HG03280 (cell line): ENCODE results near the gene ARRB1.

Experiments
- ATAC-seq: cut with Tn5 transposase; IDR thresholded peaks from one replicate; pipeline ENCODE4 v1.9.1; 2021; ENCODE audit warnings: mild to moderate bottlenecking, moderate library complexity; ENCODE audit not compliant: unreplicated experiment

ARRB1 gene

GRCh38 chr11:75261902-75262361 is 89.5 kb downstream of the ARRB1 start:
- ATAC-seq = no peak

DNA sequence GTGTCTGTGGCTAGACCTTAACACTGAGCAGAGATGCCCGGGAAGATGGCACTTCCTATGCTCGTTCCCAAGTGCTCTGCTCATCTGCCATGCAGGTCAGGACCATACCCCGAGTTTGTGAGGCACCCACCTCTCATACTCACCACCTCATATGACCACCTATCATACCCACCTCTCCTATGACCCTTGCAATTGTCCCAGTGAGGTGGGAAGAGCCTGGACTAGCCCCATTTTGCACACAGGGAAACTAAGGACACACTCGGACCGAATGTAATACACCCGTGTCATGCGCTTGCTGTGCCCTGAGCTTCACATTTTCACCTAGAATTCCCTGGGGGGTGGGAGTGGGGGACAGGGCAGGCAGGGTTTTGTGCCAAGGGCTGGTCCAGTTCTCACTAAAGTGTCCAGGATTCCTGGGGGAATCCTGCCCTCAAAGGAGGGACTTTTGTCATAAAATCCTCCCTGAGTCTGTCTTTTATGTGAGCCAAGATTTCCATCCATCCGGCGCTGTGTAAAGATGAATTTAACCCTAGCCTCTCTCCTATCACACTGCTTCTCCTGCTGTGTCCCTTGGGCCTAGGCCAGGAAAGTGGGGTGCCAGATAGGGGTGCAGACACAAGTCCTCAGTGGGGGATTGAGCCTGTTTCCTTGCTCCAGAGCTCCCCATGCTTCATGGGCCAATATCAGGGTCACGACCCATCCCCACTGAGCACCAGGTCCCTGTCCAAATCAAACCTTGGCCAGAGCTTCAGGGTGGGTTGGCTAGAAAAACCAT is 90.9 kb downstream of the ARRB1 start:
- ATAC-seq = no peak

- ATAC-seq = no peak
These were observed 97.1 kb downstream of the ARRB1 start for GRCh38 chr11:75254326-75254725.

DNA sequence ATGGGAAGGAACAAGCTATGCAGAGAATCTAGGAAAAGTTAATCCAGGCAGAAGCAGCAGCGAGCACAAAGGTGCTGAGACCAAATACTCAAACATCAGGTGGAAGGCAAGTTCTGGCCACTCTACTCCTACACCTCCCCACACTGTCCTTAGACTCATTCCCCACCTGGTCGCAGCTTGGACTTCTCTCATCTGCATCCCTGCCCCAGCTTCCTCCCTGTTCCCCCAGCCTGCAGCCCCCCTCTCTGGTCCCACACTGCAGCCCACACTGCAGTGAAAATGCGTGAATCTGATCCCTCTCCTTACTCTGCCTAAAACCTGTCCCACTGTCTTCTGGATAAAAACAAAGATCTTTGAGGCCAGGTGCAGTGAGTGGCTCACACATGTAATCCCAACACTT is 101.8 kb downstream of the ARRB1 start:
- ATAC-seq = no peak

DNA sequence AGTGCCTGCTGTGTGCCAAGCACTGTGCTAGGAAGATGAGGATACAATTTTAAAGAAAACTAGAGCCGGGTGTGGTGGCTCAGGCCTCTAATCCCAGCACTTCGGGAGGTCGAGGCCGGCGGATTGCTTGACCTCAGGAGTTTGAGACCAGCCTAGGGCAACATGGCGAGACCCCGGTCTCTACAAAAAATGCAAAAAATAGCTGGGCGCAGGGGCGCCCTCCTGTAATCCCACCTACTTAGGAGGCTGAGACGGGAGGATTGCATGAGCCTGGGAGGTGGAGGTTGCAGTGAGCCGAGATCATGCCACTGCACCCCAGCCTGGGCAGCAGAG is 102.6 kb downstream of the ARRB1 start:
- no peak for ATAC-seq

DNA sequence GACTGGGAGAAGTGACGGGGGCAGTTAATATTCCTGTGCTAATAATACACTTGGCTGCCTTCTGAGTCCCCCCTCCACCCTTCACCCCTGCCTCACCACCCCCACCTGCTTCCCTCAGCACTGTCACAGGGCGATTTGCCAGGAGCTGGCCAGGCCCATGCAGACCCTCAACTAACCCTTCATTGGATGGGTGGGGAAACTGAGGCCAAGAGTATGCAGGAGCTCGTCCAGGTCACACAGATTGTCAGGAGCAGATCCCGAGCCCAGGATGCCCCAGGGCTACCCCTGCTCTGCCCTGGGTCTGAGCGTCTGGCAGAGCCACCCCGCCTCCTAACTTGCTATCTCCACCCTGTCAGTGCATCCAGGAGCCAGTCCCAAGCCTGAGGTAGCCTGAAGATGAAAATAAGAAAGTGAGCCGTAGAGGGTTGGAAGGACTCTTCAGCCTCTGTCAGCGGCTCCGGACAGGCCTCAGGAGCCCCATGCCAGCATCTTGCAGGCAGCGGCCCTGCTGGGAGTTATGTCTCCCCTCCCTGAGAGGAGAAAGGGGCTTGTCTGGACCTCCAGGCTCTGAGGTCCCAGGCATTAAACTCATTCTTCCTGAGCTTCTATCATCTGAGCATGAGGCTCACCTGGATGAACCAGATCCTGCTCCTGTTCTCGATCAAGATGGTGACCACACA is 104.7 kb downstream of the ARRB1 start:
- no peak for ATAC-seq

- no peak for ATAC-seq
These were observed 105.3 kb downstream of the ARRB1 start for GRCh38 chr11:75246006-75246670.

GRCh38 chr11:75245356-75246005 is 106.0 kb downstream of the ARRB1 start:
- no peak for ATAC-seq

GRCh38 chr11:75244052-75244814 is 107.2 kb downstream of the ARRB1 start:
- ATAC-seq = no peak

- ATAC-seq = no peak
These were observed 108.5 kb downstream of the ARRB1 start for GRCh38 chr11:75242722-75243600.

DNA sequence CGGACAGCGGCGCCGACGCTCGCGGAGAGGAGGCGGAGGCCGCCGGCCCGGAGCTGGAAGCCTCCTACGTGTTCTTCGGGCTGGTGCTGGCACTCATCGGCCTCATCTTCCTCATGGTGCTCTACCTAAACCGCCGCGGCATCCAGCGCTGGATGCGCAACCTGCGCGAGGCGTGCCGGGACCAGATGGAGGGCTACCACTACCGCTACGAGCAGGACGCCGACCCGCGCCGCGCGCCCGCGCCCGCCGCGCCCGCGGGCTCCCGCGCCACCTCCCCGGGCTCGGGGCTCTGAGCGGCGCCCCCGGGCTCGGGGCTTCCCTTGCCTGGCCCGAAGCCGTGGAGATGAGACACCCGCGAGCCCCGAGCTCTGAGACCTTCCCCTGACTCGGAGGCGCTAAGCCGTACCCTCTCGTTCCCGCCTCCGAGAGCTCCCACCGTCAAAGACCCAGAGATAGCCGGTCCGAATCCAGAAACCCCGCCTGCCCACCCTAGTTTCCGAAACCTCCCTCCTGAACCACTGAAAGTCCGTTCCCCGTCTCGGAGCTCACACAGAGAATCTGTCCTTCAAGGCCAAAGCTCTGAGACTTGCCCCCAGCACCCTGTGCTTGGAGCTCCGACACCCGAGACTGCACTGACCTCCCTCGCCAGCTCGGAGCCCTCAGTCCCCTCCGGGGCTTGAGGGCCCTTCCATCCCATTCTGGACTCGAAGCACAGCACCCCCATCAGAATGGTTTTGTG is 109.4 kb downstream of the ARRB1 start:
- no peak for ATAC-seq

DNA sequence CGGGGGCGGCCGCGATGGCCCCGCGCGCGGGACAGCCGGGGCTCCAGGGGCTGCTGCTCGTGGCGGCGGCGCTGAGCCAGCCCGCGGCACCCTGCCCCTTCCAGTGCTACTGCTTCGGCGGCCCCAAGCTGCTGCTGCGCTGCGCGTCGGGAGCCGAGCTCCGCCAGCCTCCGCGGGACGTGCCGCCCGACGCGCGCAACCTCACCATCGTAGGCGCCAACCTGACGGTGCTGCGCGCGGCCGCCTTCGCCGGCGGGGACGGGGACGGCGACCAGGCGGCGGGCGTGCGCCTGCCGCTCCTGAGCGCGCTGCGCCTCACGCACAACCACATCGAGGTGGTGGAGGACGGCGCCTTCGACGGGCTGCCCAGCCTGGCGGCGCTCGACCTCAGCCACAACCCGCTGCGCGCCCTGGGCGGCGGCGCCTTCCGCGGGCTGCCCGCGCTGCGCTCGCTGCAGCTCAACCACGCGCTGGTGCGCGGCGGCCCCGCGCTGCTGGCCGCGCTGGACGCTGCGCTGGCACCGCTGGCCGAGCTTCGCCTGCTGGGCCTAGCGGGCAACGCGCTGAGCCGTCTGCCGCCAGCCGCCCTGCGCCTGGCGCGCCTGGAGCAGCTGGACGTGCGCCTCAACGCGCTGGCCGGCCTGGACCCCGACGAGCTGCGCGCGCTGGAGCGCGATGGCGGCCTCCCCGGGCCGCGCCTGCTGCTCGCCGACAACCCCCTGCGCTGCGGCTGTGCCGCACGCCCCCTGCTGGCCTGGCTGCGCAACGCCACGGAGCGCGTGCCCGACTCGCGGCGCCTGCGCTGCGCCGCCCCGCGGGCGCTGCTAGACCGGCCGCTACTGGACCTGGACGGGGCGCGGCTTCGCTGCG is 110.2 kb downstream of the ARRB1 start:
- ATAC-seq = peak; percentile 88

GRCh38 chr11:75240311-75241035 is 111.0 kb downstream of the ARRB1 start, which contains the start of gene TPBGL:
TPBGL (plus strand) TSS chr11:75240774; CDS start chr11:75241050, 276 bp downstream.
- ATAC-seq = no peak

DNA sequence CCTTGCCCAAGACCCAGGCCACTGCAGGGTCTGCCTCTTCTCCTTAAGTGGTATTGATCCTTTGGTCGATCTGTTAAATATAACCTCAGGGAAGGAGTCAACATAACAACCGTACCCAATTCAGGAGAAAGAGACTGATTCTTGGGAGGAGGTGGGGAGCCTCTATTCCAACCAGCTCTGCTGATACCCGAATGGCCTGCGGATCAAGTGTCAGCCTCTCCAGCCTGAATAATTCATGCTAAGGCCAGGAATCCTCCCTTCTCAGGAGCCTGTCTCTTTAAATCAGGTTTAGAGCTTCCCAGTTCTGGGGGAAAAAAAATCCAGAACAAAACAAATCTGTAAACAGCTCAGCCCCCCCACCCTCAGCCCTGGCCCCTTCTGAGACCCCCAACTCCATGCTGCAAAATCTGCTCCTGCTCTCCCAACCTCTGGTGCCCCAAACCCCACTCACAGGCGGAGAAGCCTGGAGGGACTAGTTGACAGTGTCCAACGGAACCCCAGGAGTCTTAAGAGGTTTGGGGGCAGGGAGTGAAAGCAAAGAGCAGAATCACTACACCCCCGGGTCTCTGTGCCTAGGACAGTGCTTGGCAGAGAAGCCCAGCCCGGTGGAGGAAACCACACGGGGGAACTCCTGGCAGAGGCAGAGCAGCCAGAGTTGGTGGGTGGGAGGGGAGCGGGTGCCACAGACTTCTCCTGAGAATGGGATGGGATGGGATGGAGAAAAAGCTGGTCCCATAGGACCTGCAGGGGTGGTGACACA is 111.8 kb downstream of the ARRB1 start:
- no peak for ATAC-seq

GRCh38 chr11:75238595-75239440 is 112.6 kb downstream of the ARRB1 start:
- no peak for ATAC-seq

GRCh38 chr11:75237050-75237449 is 114.4 kb downstream of the ARRB1 start:
- no peak for ATAC-seq
